NT2/D1 (cell line): ENCODE measurements around the gene NKG7.

Experiments
- DNase-seq: peaks from one replicate; pipeline ENCODE4 v3.0.0-alpha.2; 2011; ENCODE audit warnings: low read depth, low spot score
- H3K27me3 ChIP-seq: 2 replicates; pipeline ENCODE4 v1.6.0; 2011; ENCODE audit warnings: mild to moderate bottlenecking; ENCODE audit not compliant: insufficient read length, insufficient read depth
- H3K36me3 ChIP-seq: 2 replicates; pipeline ENCODE4 v1.6.1; 2011; ENCODE audit warnings: mild to moderate bottlenecking, low read length, mixed read lengths; ENCODE audit not compliant: insufficient read depth, insufficient read length
- H3K4me1 ChIP-seq: 2 replicates; pipeline ENCODE4 v1.5.1; 2011; ENCODE audit not compliant: insufficient read depth, insufficient read length
- H3K4me3 ChIP-seq: 2 replicates; pipeline ENCODE4 v1.5.1; 2011; ENCODE audit warnings: low read depth; ENCODE audit not compliant: insufficient read length
- H3K9ac ChIP-seq: 2 replicates; pipeline ENCODE4 v1.6.0; 2011; ENCODE audit warnings: low read depth; ENCODE audit not compliant: insufficient read length
- H3K9me3 ChIP-seq: 2 replicates; pipeline ENCODE4 v1.5.1; 2011; ENCODE audit warnings: mild to moderate bottlenecking, low read length; ENCODE audit not compliant: insufficient read depth
- SUZ12 ChIP-seq: IDR thresholded peaks from 2 replicates; pipeline ENCODE4 v1.6.1; 2011; ENCODE audit not compliant: insufficient read length, insufficient read depth; ENCODE audit errors: extremely low read depth
- YY1 ChIP-seq: IDR thresholded peaks from 2 replicates; pipeline ENCODE4 v1.6.1; 2011; ENCODE audit not compliant: insufficient read length, insufficient read depth
- ZNF274 ChIP-seq: IDR thresholded peaks from 2 replicates; pipeline ENCODE4 v1.6.1; 2011; ENCODE audit warnings: mild to moderate bottlenecking, low read depth, low read length

NKG7 gene

GRCh38 chr19:51341976-51342580, 30.4 kb downstream of the NKG7 start, which contains the start of gene VSIG10L:
VSIG10L (minus strand) TSS chr19:51342139; CDS start chr19:51342124, 15 bp downstream.
- Histone ChIP-seq H3K9me3 (no peaks in the 10 kb centered on the region), H3K4me1 (peaks cover 10% of the 10 kb centered on the region), H3K36me3 (peaks cover 14% of the 10 kb centered on the region), H3K4me3 (peak within 1 kb of the TSS; percentile 50), H3K9ac (peak within 1 kb of the TSS; percentile 81), H3K27me3 (peaks cover 5% of the 10 kb centered on the region)
- no peak for DNase-seq
- TF ChIP-seq SUZ12: no peak
- TF ChIP-seq YY1: no peak
- no peak for TF ChIP-seq ZNF274

- DNase-seq: no peak
- H3K9ac ChIP-seq: peak overlapping the region; percentile 81
- H3K27me3 ChIP-seq: peaks cover 5% of the 10 kb centered on the region
- peak overlapping the region; percentile 50 for H3K4me3 ChIP-seq
- no peaks in the 10 kb centered on the region for H3K9me3 ChIP-seq
- TF ChIP-seq ZNF274: no peak
- no peak for TF ChIP-seq SUZ12
- no peak for TF ChIP-seq YY1
- H3K36me3 ChIP-seq: peaks cover 13% of the 10 kb centered on the region
- peaks cover 10% of the 10 kb centered on the region for H3K4me1 ChIP-seq
Observed at GRCh38 chr19:51341066-51341465, 31.4 kb downstream of the NKG7 start.

- Histone ChIP-seq H3K9ac (peak overlapping the region; percentile 81), H3K9me3 (no peaks in the 10 kb centered on the region), H3K27me3 (peaks cover 5% of the 10 kb centered on the region), H3K4me3 (peak overlapping the region; percentile 61), H3K36me3 (peaks cover 8% of the 10 kb centered on the region), H3K4me1 (peaks cover 10% of the 10 kb centered on the region)
- TF ChIP-seq ZNF274 (no peak), YY1 (no peak), SUZ12 (no peak)
- DNase-seq: peak; percentile 92
Observed at GRCh38 chr19:51339687-51340656, 32.5 kb downstream of the NKG7 start.

GRCh38 chr19:51339313-51339686, 33.2 kb downstream of the NKG7 start:
- DNase-seq: peak; percentile 28
- Histone ChIP-seq H3K9me3 (no peaks in the 10 kb centered on the region), H3K4me3 (peak overlapping the region; percentile 61), H3K9ac (peak overlapping the region; percentile 87), H3K4me1 (peaks cover 10% of the 10 kb centered on the region), H3K27me3 (peaks cover 5% of the 10 kb centered on the region), H3K36me3 (peaks cover 3% of the 10 kb centered on the region)
- no peak for TF ChIP-seq SUZ12
- no peak for TF ChIP-seq ZNF274
- no peak for TF ChIP-seq YY1

- TF ChIP-seq SUZ12 (no peak), YY1 (no peak), ZNF274 (no peak)
- Histone ChIP-seq H3K4me1 (peaks cover 10% of the 10 kb centered on the region), H3K9me3 (no peaks in the 10 kb centered on the region), H3K36me3 (peaks cover 3% of the 10 kb centered on the region), H3K9ac (peak overlapping the region; percentile 87), H3K4me3 (peak overlapping the region; percentile 61), H3K27me3 (peaks cover 5% of the 10 kb centered on the region)
- DNase-seq: peak; percentile 52
Observed at GRCh38 chr19:51338563-51339312, 33.7 kb downstream of the NKG7 start.

GRCh38 chr19:51337861-51338562, 34.4 kb downstream of the NKG7 start:
- Histone ChIP-seq H3K9me3 (no peaks in the 10 kb centered on the region), H3K4me1 (peaks cover 8% of the 10 kb centered on the region), H3K36me3 (peaks cover 3% of the 10 kb centered on the region), H3K4me3 (no peak overlapping the region), H3K9ac (peak overlapping the region; percentile 87), H3K27me3 (peaks cover 5% of the 10 kb centered on the region)
- TF ChIP-seq SUZ12 (no peak), YY1 (no peak), ZNF274 (no peak)
- DNase-seq: no peak
